Glutamatergic neuron (in vitro differentiated cells): ENCODE data around the gene CCDC91. TPM values are rescaled to one million over a fixed set of nuclear protein-coding genes. Genes with fewer than 3 reads are reported as not detected.

Experiments used
- DNase-seq: peaks from one replicate; pipeline ENCODE4 v3.0.0; 2022
- H3K27ac Mint-ChIP-seq: one replicate; pipeline ENCODE4 v1.8.0; 2020; ENCODE audit warnings: mild to moderate bottlenecking, mixed read lengths, inconsistent platforms; ENCODE audit not compliant: unreplicated experiment
- H3K27me3 Mint-ChIP-seq: one replicate; pipeline ENCODE4 v1.8.0; 2020; ENCODE audit warnings: mild to moderate bottlenecking, moderate library complexity, mixed read lengths, inconsistent platforms; ENCODE audit not compliant: unreplicated experiment
- H3K36me3 Mint-ChIP-seq: one replicate; pipeline ENCODE4 v1.8.0; 2020; ENCODE audit warnings: mild to moderate bottlenecking, mixed read lengths, inconsistent platforms; ENCODE audit not compliant: unreplicated experiment
- H3K4me1 Mint-ChIP-seq: one replicate; pipeline ENCODE4 v1.8.0; 2020; ENCODE audit warnings: mild to moderate bottlenecking, low read depth, mixed read lengths, inconsistent platforms; ENCODE audit not compliant: unreplicated experiment
- H3K4me3 Mint-ChIP-seq: one replicate; pipeline ENCODE4 v1.8.0; 2020; ENCODE audit warnings: mild to moderate bottlenecking, mixed read lengths, inconsistent platforms; ENCODE audit not compliant: unreplicated experiment
- H3K9me3 Mint-ChIP-seq: one replicate; pipeline ENCODE4 v1.8.0; 2020; ENCODE audit warnings: mild to moderate bottlenecking, moderate library complexity, mixed read lengths, inconsistent platforms; ENCODE audit not compliant: unreplicated experiment
- total RNA-seq: library from RNA; stranded (reverse); fragmentation: NEBNext Ultra II Directional; extraction: Animal tissue kit (Norgen Biotek cat#: 25700); gene quantifications from one replicate; pipeline ENCODE4 v1.2.1, GENCODE V29; 2021; ENCODE audit not compliant: unreplicated experiment
- TF ChIP-seq, protein P1 (sequence below): fragments of 200-600 bp; sonication (generic); IDR thresholded peaks from one replicate; pipeline ENCODE4 v1.5.0; 2021; ENCODE audit not compliant: partially characterized antibody, unreplicated experiment

The CCDC91 gene
- total RNA-seq, 1 donor from 2014 or later = 37.3 TPM

DNA sequence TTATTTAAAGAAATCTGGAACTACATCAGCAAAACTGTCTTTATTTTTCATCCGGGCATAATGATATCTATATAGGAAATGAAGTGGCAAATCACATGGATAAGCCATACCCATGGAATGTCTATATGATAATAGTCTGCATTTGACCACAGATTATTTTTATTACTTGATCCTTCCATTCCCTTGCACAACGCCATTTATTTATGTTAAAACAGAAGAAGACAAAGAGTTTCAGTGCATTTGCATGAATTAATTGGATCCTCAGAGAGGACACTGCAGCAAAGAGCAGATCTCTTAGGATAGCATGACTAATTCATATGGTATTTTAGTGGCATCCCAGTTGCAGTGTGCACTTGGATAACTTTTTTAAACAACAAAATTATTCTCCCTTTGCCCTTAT, 345.0 kb downstream of the CCDC91 start:
- H3K4me1 Mint-ChIP-seq = no peaks in the 10 kb centered on the region
- TF ChIP-seq, protein P1, sequence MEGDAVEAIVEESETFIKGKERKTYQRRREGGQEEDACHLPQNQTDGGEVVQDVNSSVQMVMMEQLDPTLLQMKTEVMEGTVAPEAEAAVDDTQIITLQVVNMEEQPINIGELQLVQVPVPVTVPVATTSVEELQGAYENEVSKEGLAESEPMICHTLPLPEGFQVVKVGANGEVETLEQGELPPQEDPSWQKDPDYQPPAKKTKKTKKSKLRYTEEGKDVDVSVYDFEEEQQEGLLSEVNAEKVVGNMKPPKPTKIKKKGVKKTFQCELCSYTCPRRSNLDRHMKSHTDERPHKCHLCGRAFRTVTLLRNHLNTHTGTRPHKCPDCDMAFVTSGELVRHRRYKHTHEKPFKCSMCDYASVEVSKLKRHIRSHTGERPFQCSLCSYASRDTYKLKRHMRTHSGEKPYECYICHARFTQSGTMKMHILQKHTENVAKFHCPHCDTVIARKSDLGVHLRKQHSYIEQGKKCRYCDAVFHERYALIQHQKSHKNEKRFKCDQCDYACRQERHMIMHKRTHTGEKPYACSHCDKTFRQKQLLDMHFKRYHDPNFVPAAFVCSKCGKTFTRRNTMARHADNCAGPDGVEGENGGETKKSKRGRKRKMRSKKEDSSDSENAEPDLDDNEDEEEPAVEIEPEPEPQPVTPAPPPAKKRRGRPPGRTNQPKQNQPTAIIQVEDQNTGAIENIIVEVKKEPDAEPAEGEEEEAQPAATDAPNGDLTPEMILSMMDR = no peak

DNA sequence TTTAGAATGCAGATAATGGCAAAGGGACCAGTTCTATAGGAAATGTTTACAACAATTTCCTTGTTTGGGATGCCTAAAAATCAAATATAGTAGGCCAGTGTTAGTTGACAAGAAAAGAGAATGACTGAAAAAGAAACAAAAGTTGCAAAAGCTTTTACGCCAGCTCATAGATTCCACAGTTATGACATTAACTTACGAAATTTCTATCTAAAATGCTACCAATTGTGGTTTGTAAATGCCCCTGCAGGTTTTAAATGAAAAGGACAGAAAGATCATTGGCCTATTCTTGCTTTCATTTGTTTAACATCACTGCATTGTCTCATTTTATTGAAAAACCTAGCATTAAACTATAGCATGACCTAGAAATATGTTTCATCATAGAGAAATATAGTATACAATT, 345.8 kb downstream of the CCDC91 start:
- Mint-ChIP-seq H3K27me3 (no peaks in the 10 kb centered on the region), H3K4me3 (no peak overlapping the region), H3K9me3 (no peaks in the 10 kb centered on the region), H3K27ac (no peak overlapping the region), H3K36me3 (no peaks in the 10 kb centered on the region), H3K4me1 (no peaks in the 10 kb centered on the region)
- TF ChIP-seq, protein P1 = no peak
- DNase-seq = no peak

More for the DNA sequence above, 345.0 kb downstream of the CCDC91 start:
- Mint-ChIP-seq H3K9me3 (no peaks in the 10 kb centered on the region), H3K27ac (no peak overlapping the region), H3K4me3 (no peak overlapping the region), H3K36me3 (no peaks in the 10 kb centered on the region), H3K27me3 (no peaks in the 10 kb centered on the region)
- no peak for DNase-seq

DNA sequence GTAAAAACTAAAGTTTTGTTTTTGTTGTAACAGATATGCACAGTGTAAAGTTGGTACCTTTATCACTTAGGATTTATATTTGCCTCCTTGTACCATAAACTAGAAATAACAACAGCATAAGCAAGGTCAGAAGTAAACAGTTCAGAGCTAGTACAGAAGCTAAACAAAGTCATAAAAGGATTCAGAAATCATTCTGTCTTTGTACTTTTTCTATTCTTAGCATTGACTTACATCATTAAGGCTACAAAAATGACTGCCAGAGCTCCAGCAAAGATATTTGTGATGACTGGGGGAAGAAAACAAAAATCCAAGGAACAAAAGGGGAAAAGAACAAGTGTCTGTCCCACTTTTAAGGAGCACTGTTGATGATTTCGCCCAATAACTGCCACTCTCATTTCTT, 347.2 kb downstream of the CCDC91 start:
- DNase-seq = no peak
- Mint-ChIP-seq H3K27me3 (no peaks in the 10 kb centered on the region), H3K9me3 (no peaks in the 10 kb centered on the region), H3K4me1 (no peaks in the 10 kb centered on the region), H3K36me3 (no peaks in the 10 kb centered on the region), H3K27ac (no peak overlapping the region), H3K4me3 (no peak overlapping the region)
- TF ChIP-seq, protein P1 = no peak

DNA sequence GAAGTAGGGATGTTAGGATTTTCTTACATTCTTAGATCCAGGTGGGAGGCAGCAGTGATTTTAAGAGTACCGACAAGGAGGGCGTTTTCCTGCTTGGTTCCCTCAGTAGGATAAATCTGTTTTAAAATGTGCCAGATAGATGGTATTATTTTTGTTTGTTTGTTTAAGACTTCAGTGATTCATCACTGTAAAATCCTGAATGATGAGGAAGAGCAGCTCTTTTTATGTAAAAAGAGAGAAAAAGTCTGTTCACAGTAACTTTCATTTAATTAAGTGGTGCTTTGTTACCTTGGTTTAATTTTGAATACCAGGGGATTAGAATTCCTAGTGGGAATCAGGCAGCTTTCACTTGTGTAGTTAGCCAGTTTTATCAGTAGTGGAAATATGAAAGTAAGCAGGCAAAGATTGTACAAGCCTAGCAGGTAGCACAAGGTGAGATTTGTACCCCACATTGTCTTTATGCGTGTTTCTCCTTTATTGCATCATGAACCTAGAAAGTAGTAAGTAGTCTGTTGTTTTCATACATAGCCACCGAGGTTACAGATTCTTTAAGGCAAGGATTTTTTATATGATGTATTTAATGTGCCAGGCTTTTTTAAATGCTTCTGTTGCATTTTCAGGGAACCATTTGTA, 349.6 kb downstream of the CCDC91 start:
- TF ChIP-seq, protein P1 = no peak
- no peaks in the 10 kb centered on the region for H3K27me3 Mint-ChIP-seq
- no peak for DNase-seq
- H3K4me3 Mint-ChIP-seq = no peak overlapping the region
- no peaks in the 10 kb centered on the region for H3K36me3 Mint-ChIP-seq
- H3K27ac Mint-ChIP-seq = no peak overlapping the region
- no peaks in the 10 kb centered on the region for H3K4me1 Mint-ChIP-seq
- H3K9me3 Mint-ChIP-seq = no peaks in the 10 kb centered on the region

DNA sequence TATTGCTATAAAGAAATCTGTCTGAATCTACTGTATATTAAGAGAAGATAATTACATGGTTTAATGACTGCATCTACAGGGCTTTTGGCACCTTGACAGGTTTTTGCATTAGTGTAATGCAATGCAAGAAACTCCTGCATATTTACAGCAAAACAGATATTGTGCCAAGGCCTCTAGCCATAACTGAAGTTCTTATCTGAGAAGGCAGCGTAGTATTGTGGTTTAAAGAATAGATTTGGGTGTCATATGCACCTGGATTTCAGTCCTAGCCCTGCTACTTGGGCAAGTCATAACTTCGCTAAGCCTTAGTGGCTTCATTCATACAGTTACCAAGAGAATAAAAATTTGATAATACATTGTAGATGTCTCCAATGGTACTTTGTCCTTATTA, 350.1 kb downstream of the CCDC91 start:
- H3K27me3 Mint-ChIP-seq = no peaks in the 10 kb centered on the region
- H3K27ac Mint-ChIP-seq = no peak overlapping the region
- no peaks in the 10 kb centered on the region for H3K4me1 Mint-ChIP-seq
- DNase-seq = no peak
- no peaks in the 10 kb centered on the region for H3K36me3 Mint-ChIP-seq
- TF ChIP-seq, protein P1 = no peak
- no peaks in the 10 kb centered on the region for H3K9me3 Mint-ChIP-seq
- H3K4me3 Mint-ChIP-seq = no peak overlapping the region
